ENCODE measurements around the gene RERG. TPM values are rescaled to one million over a fixed set of nuclear protein-coding genes. Genes with fewer than 3 reads are reported as not detected.

RERG gene
- polyA plus RNA-seq, 3 donors: not detected

GRCh38 chr12:15244341-15244740 is 23.1 kb upstream of the RERG start:
- no peak for DNase-seq
- H3K4me3 Mint-ChIP-seq: peak overlapping the region in 1 of 2 donors; percentile 1
- Histone ChIP-seq H3K4me1 (ENCODE audit: control insufficient read depth in 1 of 2, insufficient read depth in 2 of 2, low read length in 2 of 2) (no peaks in the 10 kb centered on the region), H3K4me3 (replicated peaks in 1 of 3; ENCODE audit: low read depth in 2 of 3, low read length in 3 of 3) (no peak overlapping the region), H3K27me3 (ENCODE audit: control insufficient read depth in 2 of 2, insufficient read depth in 2 of 2, low read length in 2 of 2) (peaks cover 0 to 5% of the 10 kb centered on the region in 2 donors), H3K9ac (ENCODE audit: insufficient read depth, low read length, poor library complexity, severe bottlenecking) (no peak overlapping the region), H3K27ac (ENCODE audit: low read depth in 1 of 2, low read length in 2 of 2) (no peak overlapping the region), H3K9me3 (replicated peaks in 1 of 2; ENCODE audit: control insufficient read depth in 1 of 2, insufficient read depth in 1 of 2, low read length in 2 of 2) (no peaks in the 10 kb centered on the region), H3K36me3 (replicated peaks in 1 of 2; ENCODE audit: control insufficient read depth in 1 of 2, insufficient read depth in 2 of 2, low read length in 2 of 2) (no peaks in the 10 kb centered on the region), H3K79me2 (ENCODE audit: insufficient read depth, low read length) (no peaks in the 10 kb centered on the region), H2AFZ (ENCODE audit: insufficient read depth, low read depth, low read length, poor library complexity, severe bottlenecking) (no peak overlapping the region), H3K4me2 (replicated peaks; ENCODE audit: extremely low read depth, low read length, poor library complexity, severe bottlenecking) (no peak overlapping the region), H4K20me1 (ENCODE audit: insufficient read depth, low read length) (no peaks in the 10 kb centered on the region)
- H3K4me1 Mint-ChIP-seq: no peaks in the 10 kb centered on the region
- intact Hi-C loops (cut with micrococcal nuclease): no loop called here
- H3K36me3 Mint-ChIP-seq: no peaks in the 10 kb centered on the region
- TF ChIP-seq CTCF (IDR thresholded peaks at IDR 0.05): no peak
- WGBS (ENCODE audit: insufficient coverage): 100% methylated on average over 1 of the region's 2 CpGs
- no peak overlapping the region for H3K27ac Mint-ChIP-seq
- peaks cover 0 to 18% (median 4%) of the 10 kb centered on the region in 7 donors for H3K9me3 Mint-ChIP-seq
- H3K27me3 Mint-ChIP-seq (ENCODE audit: low read depth in 3 of 3): peaks cover 2 to 6% (median 2%) of the 10 kb centered on the region in 3 donors

GRCh38 chr12:15243102-15243501 is 21.9 kb upstream of the RERG start:
- no peaks in the 10 kb centered on the region for H3K79me2 ChIP-seq (ENCODE audit: insufficient read depth, low read length)
- intact Hi-C loops (cut with micrococcal nuclease): no loop called here
- H3K27ac ChIP-seq (ENCODE audit: low read depth in 1 of 2, low read length in 2 of 2): no peak overlapping the region
- no peak overlapping the region for H2AFZ ChIP-seq (ENCODE audit: insufficient read depth, low read depth, low read length, poor library complexity, severe bottlenecking)
- WGBS (ENCODE audit: insufficient coverage): 100% methylated on average over 3 of the region's 3 CpGs
- no peaks in the 10 kb centered on the region for H3K4me1 ChIP-seq (ENCODE audit: control insufficient read depth in 1 of 2, insufficient read depth in 2 of 2, low read length in 2 of 2)
- H3K4me1 Mint-ChIP-seq: no peaks in the 10 kb centered on the region
- peaks cover 0 to 5% of the 10 kb centered on the region in 2 donors for H3K27me3 ChIP-seq (ENCODE audit: control insufficient read depth in 2 of 2, insufficient read depth in 2 of 2, low read length in 2 of 2)
- H3K9me3 ChIP-seq (replicated peaks in 1 of 2; ENCODE audit: control insufficient read depth in 1 of 2, insufficient read depth in 1 of 2, low read length in 2 of 2): no peaks in the 10 kb centered on the region
- no peak overlapping the region for H3K4me2 ChIP-seq (replicated peaks; ENCODE audit: extremely low read depth, low read length, poor library complexity, severe bottlenecking)
- DNase-seq: no peak
- H3K36me3 Mint-ChIP-seq: no peaks in the 10 kb centered on the region
- H3K4me3 ChIP-seq (replicated peaks in 1 of 3; ENCODE audit: low read depth in 2 of 3, low read length in 3 of 3): no peak overlapping the region
- peaks cover 0 to 16% (median 4%) of the 10 kb centered on the region in 7 donors for H3K9me3 Mint-ChIP-seq
- H3K9ac ChIP-seq (ENCODE audit: insufficient read depth, low read length, poor library complexity, severe bottlenecking): no peak overlapping the region
- no peak overlapping the region for H3K4me3 Mint-ChIP-seq
- H3K36me3 ChIP-seq (replicated peaks in 1 of 2; ENCODE audit: control insufficient read depth in 1 of 2, insufficient read depth in 2 of 2, low read length in 2 of 2): no peaks in the 10 kb centered on the region
- no peak overlapping the region for H3K27ac Mint-ChIP-seq
- no peak for TF ChIP-seq CTCF (IDR thresholded peaks at IDR 0.05)
- H4K20me1 ChIP-seq (ENCODE audit: insufficient read depth, low read length): no peaks in the 10 kb centered on the region
- peaks cover 2 to 5% (median 2%) of the 10 kb centered on the region in 3 donors for H3K27me3 Mint-ChIP-seq (ENCODE audit: low read depth in 3 of 3)

Measured in CD14-positive monocyte (primary cell).